HEK293 (cell line): ENCODE measurements around the gene BDP1.

Source experiments
- CTCF ChIA-PET: fragments of 350-600 bp; formaldehyde crosslinking; extraction: SDS; loops from one replicate; lab custom pipeline; 2021; ENCODE audit warnings: antibody characterized with exemption; lab: Yijun Ruan, JAX
- POLR2A ChIA-PET: fragments of 300-600 bp; formaldehyde crosslinking; extraction: SDS; loops from one replicate; lab custom pipeline; 2020; ENCODE audit warnings: antibody characterized with exemption, inconsistent platforms; lab: Yijun Ruan, JAX
- H3K27ac ChIP-seq: fragments of 200-500 bp; sonication (Bioruptor generic); 2 replicates; pipeline ENCODE4 v1.5.1; 2014; ENCODE audit warnings: low read depth, low read length, control low read depth, inconsistent platforms; ENCODE audit errors: extremely low read depth
- H3K36me3 ChIP-seq, 2 experiments: fragments of 200-500 bp in 1 of 2; sonication (Bioruptor generic) in 1 of 2; 1 replicate in 1 of 2; 2 replicates in 1 of 2; pipeline ENCODE4 v1.5.1; 2014 to 2017; ENCODE audit warnings: inconsistent platforms in 2 of 2, low read length in 2 of 2; ENCODE audit not compliant: control insufficient read depth in 2 of 2, insufficient read depth in 1 of 2
- H3K4me1 ChIP-seq: fragments of 200-500 bp; sonication (Bioruptor generic); 2 replicates; pipeline ENCODE4 v1.5.1; 2014; ENCODE audit warnings: mild to moderate bottlenecking, low read length, inconsistent platforms; ENCODE audit not compliant: control insufficient read depth, insufficient read depth
- H3K4me3 ChIP-seq: 2 replicates; pipeline ENCODE4 v1.5.1; 2011; ENCODE audit warnings: low read depth, mild to moderate bottlenecking, control low read depth, low read length, moderate library complexity
- H3K9me3 ChIP-seq: fragments of 200-500 bp; sonication (Bioruptor generic); 2 replicates; pipeline ENCODE4 v1.5.1; 2014; ENCODE audit warnings: low read depth, low read length, inconsistent platforms; ENCODE audit not compliant: control insufficient read depth, insufficient read depth
- KLF7 ChIP-seq: fragments of 450-650 bp; formaldehyde crosslinking; IDR thresholded peaks from 2 replicates; pipeline ENCODE4 v1.5.1; 2016; ENCODE audit warnings: missing biosample characterization, missing genetic modification characterization, borderline replicate concordance
- KLF9 ChIP-seq: fragments of 450-650 bp; formaldehyde crosslinking; IDR thresholded peaks from 2 replicates; pipeline ENCODE4 v1.5.1; 2016; ENCODE audit warnings: missing biosample characterization, missing genetic modification characterization, low read depth
- MEIS1 ChIP-seq: sonication (generic); formaldehyde crosslinking; IDR thresholded peaks from 2 replicates; pipeline ENCODE4 v1.8.1; 2022; ENCODE audit warnings: missing genetic modification reagents, mild to moderate bottlenecking, borderline replicate concordance
- PRDM1 ChIP-seq: fragments of 450-650 bp; formaldehyde crosslinking; IDR thresholded peaks from 2 replicates; pipeline ENCODE4; 2016; ENCODE audit warnings: missing biosample characterization, missing genetic modification characterization
- ZBTB7A ChIP-seq: fragments of 450-650 bp; formaldehyde crosslinking; IDR thresholded peaks from 2 replicates; pipeline ENCODE4 v1.5.1; 2016; ENCODE audit warnings: low read depth, missing biosample characterization, missing genetic modification characterization
- ZNF202 ChIP-seq: fragments of 450-650 bp; formaldehyde crosslinking; IDR thresholded peaks from 2 replicates; pipeline ENCODE4 v1.5.1; 2016; ENCODE audit warnings: missing biosample characterization, missing genetic modification characterization, borderline replicate concordance
- ZNF211 ChIP-seq: fragments of 450-650 bp; formaldehyde crosslinking; IDR thresholded peaks from 2 replicates; pipeline ENCODE4 v1.5.1; 2016; ENCODE audit warnings: low read depth, missing biosample characterization, missing genetic modification characterization
- ZNF24 ChIP-seq: fragments of 450-650 bp; formaldehyde crosslinking; IDR thresholded peaks from 2 replicates; pipeline ENCODE4 v1.5.1; 2016; ENCODE audit warnings: missing biosample characterization, missing genetic modification characterization
- ZNF324 ChIP-seq: fragments of 450-650 bp; formaldehyde crosslinking; IDR thresholded peaks from 2 replicates; pipeline ENCODE4 v1.5.1; 2016; ENCODE audit warnings: missing biosample characterization, missing genetic modification characterization
- ZNF37A ChIP-seq: fragments of 450-650 bp; IDR thresholded peaks from 2 replicates; pipeline ENCODE4 v1.5.1; 2018; ENCODE audit warnings: missing biosample characterization, missing genetic modification characterization
- ZNF391 ChIP-seq: fragments of 450-650 bp; formaldehyde crosslinking; IDR thresholded peaks from 2 replicates; pipeline ENCODE4 v1.5.1; 2016; ENCODE audit warnings: low read depth, missing biosample characterization, missing genetic modification characterization, borderline replicate concordance
- ZNF394 ChIP-seq: fragments of 450-650 bp; formaldehyde crosslinking; IDR thresholded peaks from 2 replicates; pipeline ENCODE4 v1.5.1; 2016; ENCODE audit warnings: missing biosample characterization, missing genetic modification characterization, mild to moderate bottlenecking, moderate library complexity, borderline replicate concordance
- ZNF544 ChIP-seq: fragments of 450-650 bp; formaldehyde crosslinking; IDR thresholded peaks from 2 replicates; pipeline ENCODE4 v1.5.0; 2017; ENCODE audit warnings: missing biosample characterization, missing genetic modification characterization
- ZNF558 ChIP-seq: fragments of 450-650 bp; formaldehyde crosslinking; IDR thresholded peaks from 2 replicates; pipeline ENCODE4 v1.5.1; 2016; ENCODE audit warnings: missing biosample characterization, missing genetic modification characterization
- ZNF600 ChIP-seq: fragments of 450-650 bp; formaldehyde crosslinking; IDR thresholded peaks from 2 replicates; pipeline ENCODE4 v1.5.1; 2016; ENCODE audit warnings: missing biosample characterization, missing genetic modification characterization
- ZNF629 ChIP-seq: fragments of 450-650 bp; formaldehyde crosslinking; IDR thresholded peaks from 2 replicates; pipeline ENCODE4 v1.5.1; 2017; ENCODE audit warnings: missing biosample characterization, missing genetic modification characterization
- ZNF658 ChIP-seq: fragments of 450-650 bp; formaldehyde crosslinking; IDR thresholded peaks from 2 replicates; pipeline ENCODE4; 2016; ENCODE audit warnings: missing biosample characterization, missing genetic modification characterization
- ZNF664 ChIP-seq: fragments of 450-650 bp; formaldehyde crosslinking; IDR thresholded peaks from 2 replicates; pipeline ENCODE4 v1.5.1; 2016; ENCODE audit warnings: missing biosample characterization, missing genetic modification characterization
- ZNF837 ChIP-seq: fragments of 450-650 bp; formaldehyde crosslinking; IDR thresholded peaks from 2 replicates; pipeline ENCODE4 v1.5.1; 2016; ENCODE audit warnings: missing biosample characterization, missing genetic modification characterization
- ZSCAN23 ChIP-seq: fragments of 450-650 bp; formaldehyde crosslinking; IDR thresholded peaks from 2 replicates; pipeline ENCODE4 v1.5.1; 2016; ENCODE audit warnings: missing biosample characterization, missing genetic modification characterization
- ZXDB ChIP-seq: fragments of 450-650 bp; formaldehyde crosslinking; IDR thresholded peaks from 2 replicates; pipeline ENCODE4 v1.5.1; 2016; ENCODE audit warnings: missing biosample characterization, missing genetic modification characterization
- TF ChIP-seq, protein P1 (sequence below): fragments of 450-650 bp; formaldehyde crosslinking; IDR thresholded peaks from 2 replicates; pipeline ENCODE4 v1.5.1; 2016; ENCODE audit warnings: missing biosample characterization, missing genetic modification characterization, borderline replicate concordance
- TF ChIP-seq, protein P2 (sequence below): fragments of 450-650 bp; formaldehyde crosslinking; IDR thresholded peaks from 2 replicates; pipeline ENCODE4 v1.5.1; 2016; ENCODE audit warnings: missing biosample characterization, missing genetic modification characterization
- TF ChIP-seq, protein P3 (sequence below): fragments of 450-650 bp; formaldehyde crosslinking; IDR thresholded peaks from 2 replicates; pipeline ENCODE4 v1.5.1; 2016; ENCODE audit warnings: missing biosample characterization, missing genetic modification characterization
- TF ChIP-seq, protein P4 (sequence below): fragments of 450-650 bp; formaldehyde crosslinking; IDR thresholded peaks from 2 replicates; pipeline ENCODE4 v1.5.1; 2017; ENCODE audit warnings: missing biosample characterization, missing genetic modification characterization
- TF ChIP-seq, protein P5 (sequence below): fragments of 450-650 bp; formaldehyde crosslinking; conservative IDR thresholded peaks from 2 replicates; pipeline ENCODE4 v1.5.1; 2016; ENCODE audit warnings: low read depth, missing biosample characterization, missing genetic modification characterization
- TF ChIP-seq, protein P6 (sequence below): fragments of 450-650 bp; formaldehyde crosslinking; IDR thresholded peaks from 2 replicates; pipeline ENCODE4 v1.5.1; 2016; ENCODE audit warnings: missing biosample characterization, missing genetic modification characterization

BDP1 gene

DNA sequence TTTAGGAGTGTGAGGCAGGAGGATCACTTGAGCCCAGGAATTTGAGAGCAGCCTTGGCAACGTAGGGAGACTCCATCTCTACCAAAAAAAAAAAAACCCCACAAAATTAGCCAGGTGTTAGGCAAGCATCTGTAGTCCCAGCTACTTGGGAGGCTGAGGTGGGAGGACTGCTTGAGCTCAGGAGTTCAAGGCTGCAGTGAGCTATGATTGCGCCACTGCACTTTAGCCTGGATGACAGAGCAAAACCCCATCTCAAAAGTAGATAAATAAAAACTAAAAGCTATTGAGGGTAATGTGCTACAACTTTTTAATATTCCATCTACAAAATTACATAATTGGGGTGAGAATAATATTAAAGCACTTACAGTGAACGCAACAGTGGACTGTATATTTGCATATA is 5.9 kb downstream of the BDP1 start:
- Histone ChIP-seq H3K27ac (no peak overlapping the region), H3K9me3 (no peaks in the 10 kb centered on the region), H3K4me3 (no peak overlapping the region), H3K36me3 (peaks cover 73 to 77% of the 10 kb centered on the region in 2 experiments), H3K4me1 (no peaks in the 10 kb centered on the region; the same call in 1 of the 2 replicates)
- CTCF ChIA-PET = interaction anchor here (2.4 kb wide), 1 partner anchor 15 kb away, joined by 18 read pairs; no protein-coding TSS in a partner anchor
- no peak for TF ChIP-seq ZNF837
- TF ChIP-seq ZBTB7A (tag by site-specific recombination) = no peak
- no peak for TF ChIP-seq ZNF394 (tag by site-specific recombination)
- no peak for TF ChIP-seq ZNF24
- TF ChIP-seq ZNF629 (tag by site-specific recombination) = no peak
- TF ChIP-seq, protein P1, sequence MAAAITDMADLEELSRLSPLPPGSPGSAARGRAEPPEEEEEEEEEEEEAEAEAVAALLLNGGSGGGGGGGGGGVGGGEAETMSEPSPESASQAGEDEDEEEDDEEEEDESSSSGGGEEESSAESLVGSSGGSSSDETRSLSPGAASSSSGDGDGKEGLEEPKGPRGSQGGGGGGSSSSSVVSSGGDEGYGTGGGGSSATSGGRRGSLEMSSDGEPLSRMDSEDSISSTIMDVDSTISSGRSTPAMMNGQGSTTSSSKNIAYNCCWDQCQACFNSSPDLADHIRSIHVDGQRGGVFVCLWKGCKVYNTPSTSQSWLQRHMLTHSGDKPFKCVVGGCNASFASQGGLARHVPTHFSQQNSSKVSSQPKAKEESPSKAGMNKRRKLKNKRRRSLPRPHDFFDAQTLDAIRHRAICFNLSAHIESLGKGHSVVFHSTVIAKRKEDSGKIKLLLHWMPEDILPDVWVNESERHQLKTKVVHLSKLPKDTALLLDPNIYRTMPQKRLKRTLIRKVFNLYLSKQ (tag by site-specific recombination) = no peak
- no peak for TF ChIP-seq ZNF391 (tag by site-specific recombination)
- TF ChIP-seq ZNF544 = no peak
- TF ChIP-seq PRDM1 (tag by site-specific recombination) = no peak
- TF ChIP-seq ZNF600 = no peak
- no peak for TF ChIP-seq KLF9 (tag by site-specific recombination)
- TF ChIP-seq MEIS1 (CRISPR knock-in tag) = no peak
- no peak for TF ChIP-seq ZNF37A (tag by site-specific recombination)
- TF ChIP-seq, protein P2, sequence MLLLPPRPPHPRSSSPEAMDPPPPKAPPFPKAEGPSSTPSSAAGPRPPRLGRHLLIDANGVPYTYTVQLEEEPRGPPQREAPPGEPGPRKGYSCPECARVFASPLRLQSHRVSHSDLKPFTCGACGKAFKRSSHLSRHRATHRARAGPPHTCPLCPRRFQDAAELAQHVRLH = no peak
- no peak for TF ChIP-seq ZXDB
- TF ChIP-seq ZSCAN23 (tag by site-specific recombination) = no peak
- POLR2A ChIA-PET = no interaction called here

DNA sequence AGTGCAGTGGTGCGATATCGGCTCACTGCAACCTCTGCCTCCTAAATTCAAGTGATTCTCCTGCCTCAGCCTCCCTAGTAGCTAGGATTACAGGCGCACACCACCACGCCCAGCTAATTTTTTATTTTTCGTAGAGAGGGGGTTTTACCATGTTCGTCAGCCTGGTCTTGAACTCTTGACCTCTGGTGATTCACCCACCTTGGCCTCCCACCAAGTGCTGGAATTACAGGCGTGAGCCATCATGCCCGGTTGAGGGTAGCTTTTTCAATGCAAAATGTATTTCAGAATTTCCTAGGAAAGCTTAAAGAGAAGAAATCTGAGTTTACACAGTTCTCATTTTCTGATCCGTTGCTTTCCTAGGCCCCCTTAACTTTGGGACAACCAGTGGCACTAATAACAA is 15.7 kb downstream of the BDP1 start:
- CTCF ChIA-PET = no interaction called here

More for the DNA sequence above, 15.7 kb downstream of the BDP1 start:
- POLR2A ChIA-PET = interaction anchor here (0.7 kb wide), 1 partner anchor 218 kb away, joined by 3 read pairs; no protein-coding TSS in a partner anchor
- H3K9me3 ChIP-seq = no peaks in the 10 kb centered on the region
- TF ChIP-seq, protein P3, sequence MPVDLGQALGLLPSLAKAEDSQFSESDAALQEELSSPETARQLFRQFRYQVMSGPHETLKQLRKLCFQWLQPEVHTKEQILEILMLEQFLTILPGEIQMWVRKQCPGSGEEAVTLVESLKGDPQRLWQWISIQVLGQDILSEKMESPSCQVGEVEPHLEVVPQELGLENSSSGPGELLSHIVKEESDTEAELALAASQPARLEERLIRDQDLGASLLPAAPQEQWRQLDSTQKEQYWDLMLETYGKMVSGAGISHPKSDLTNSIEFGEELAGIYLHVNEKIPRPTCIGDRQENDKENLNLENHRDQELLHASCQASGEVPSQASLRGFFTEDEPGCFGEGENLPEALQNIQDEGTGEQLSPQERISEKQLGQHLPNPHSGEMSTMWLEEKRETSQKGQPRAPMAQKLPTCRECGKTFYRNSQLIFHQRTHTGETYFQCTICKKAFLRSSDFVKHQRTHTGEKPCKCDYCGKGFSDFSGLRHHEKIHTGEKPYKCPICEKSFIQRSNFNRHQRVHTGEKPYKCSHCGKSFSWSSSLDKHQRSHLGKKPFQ (tag by site-specific recombination) = no peak
- TF ChIP-seq ZNF324 (no peak), ZNF202 (tag by site-specific recombination) (no peak), KLF7 (tag by site-specific recombination) (no peak), ZNF558 (tag by site-specific recombination) (no peak), ZNF658 (tag by site-specific recombination) (no peak), ZNF211 (tag by site-specific recombination) (no peak), ZNF664 (tag by site-specific recombination) (no peak)
- TF ChIP-seq, protein P4, sequence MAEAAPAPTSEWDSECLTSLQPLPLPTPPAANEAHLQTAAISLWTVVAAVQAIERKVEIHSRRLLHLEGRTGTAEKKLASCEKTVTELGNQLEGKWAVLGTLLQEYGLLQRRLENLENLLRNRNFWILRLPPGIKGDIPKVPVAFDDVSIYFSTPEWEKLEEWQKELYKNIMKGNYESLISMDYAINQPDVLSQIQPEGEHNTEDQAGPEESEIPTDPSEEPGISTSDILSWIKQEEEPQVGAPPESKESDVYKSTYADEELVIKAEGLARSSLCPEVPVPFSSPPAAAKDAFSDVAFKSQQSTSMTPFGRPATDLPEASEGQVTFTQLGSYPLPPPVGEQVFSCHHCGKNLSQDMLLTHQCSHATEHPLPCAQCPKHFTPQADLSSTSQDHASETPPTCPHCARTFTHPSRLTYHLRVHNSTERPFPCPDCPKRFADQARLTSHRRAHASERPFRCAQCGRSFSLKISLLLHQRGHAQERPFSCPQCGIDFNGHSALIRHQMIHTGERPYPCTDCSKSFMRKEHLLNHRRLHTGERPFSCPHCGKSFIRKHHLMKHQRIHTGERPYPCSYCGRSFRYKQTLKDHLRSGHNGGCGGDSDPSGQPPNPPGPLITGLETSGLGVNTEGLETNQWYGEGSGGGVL (tag by site-specific recombination) = no peak
- TF ChIP-seq, protein P5, sequence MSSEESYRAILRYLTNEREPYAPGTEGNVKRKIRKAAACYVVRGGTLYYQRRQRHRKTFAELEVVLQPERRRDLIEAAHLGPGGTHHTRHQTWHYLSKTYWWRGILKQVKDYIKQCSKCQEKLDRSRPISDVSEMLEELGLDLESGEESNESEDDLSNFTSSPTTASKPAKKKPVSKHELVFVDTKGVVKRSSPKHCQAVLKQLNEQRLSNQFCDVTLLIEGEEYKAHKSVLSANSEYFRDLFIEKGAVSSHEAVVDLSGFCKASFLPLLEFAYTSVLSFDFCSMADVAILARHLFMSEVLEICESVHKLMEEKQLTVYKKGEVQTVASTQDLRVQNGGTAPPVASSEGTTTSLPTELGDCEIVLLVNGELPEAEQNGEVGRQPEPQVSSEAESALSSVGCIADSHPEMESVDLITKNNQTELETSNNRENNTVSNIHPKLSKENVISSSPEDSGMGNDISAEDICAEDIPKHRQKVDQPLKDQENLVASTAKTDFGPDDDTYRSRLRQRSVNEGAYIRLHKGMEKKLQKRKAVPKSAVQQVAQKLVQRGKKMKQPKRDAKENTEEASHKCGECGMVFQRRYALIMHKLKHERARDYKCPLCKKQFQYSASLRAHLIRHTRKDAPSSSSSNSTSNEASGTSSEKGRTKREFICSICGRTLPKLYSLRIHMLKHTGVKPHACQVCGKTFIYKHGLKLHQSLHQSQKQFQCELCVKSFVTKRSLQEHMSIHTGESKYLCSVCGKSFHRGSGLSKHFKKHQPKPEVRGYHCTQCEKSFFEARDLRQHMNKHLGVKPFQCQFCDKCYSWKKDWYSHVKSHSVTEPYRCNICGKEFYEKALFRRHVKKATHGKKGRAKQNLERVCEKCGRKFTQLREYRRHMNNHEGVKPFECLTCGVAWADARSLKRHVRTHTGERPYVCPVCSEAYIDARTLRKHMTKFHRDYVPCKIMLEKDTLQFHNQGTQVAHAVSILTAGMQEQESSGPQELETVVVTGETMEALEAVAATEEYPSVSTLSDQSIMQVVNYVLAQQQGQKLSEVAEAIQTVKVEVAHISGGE (tag by site-specific recombination) = no peak
- TF ChIP-seq, protein P6, sequence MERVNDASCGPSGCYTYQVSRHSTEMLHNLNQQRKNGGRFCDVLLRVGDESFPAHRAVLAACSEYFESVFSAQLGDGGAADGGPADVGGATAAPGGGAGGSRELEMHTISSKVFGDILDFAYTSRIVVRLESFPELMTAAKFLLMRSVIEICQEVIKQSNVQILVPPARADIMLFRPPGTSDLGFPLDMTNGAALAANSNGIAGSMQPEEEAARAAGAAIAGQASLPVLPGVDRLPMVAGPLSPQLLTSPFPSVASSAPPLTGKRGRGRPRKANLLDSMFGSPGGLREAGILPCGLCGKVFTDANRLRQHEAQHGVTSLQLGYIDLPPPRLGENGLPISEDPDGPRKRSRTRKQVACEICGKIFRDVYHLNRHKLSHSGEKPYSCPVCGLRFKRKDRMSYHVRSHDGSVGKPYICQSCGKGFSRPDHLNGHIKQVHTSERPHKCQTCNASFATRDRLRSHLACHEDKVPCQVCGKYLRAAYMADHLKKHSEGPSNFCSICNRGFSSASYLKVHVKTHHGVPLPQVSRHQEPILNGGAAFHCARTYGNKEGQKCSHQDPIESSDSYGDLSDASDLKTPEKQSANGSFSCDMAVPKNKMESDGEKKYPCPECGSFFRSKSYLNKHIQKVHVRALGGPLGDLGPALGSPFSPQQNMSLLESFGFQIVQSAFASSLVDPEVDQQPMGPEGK = no peak
- no peak overlapping the region for H3K27ac ChIP-seq
- no peaks in the 10 kb centered on the region for H3K4me1 ChIP-seq
- peaks cover 58 to 79% of the 10 kb centered on the region in 2 experiments for H3K36me3 ChIP-seq
- no peak overlapping the region for H3K4me3 ChIP-seq
